Renal cortical epithelial cell (primary cell): ENCODE data around the gene SLC39A11. TPM values are rescaled to one million over a fixed set of nuclear protein-coding genes. Genes with fewer than 3 reads are reported as not detected.
A peak's percentile ranks its signal among the peaks of the same experiment; 100 is the strongest.

Source experiments
- DNase-seq: peaks from one replicate; pipeline ENCODE4 v3.0.0-alpha.2; 2011; ENCODE audit warnings: low read depth
- total RNA-seq: library from RNA; depleted of rRNA; stranded (reverse); fragments of >200 nt; gene quantifications from 2 replicates; pipeline ENCODE4 v1.2.3, GENCODE V29; 2014

SLC39A11 gene
- total RNA-seq, 1 donor from 2014 or later: 24.2 TPM

- DNase-seq: no peak
These were observed 401.5 kb downstream of the SLC39A11 start for GRCh38 chr17:72691017-72691416.

DNA sequence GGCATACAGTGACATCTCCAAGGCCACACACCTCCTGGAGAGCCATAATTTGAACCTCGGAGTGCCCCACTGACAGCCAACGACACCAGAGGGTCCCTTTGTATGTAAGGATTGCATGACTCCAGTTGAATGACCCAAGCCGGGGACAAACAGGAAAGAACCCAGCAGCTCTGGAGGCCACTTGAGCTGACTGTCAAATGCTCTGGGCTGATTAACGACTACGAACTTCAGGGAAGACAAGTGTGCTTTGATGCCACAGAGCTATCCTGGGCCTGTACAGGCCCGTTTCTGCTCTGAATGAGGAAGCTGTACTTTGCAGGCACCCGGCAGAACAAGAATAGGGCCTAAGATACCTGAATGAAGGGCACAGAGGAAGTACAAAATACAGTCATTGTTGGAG lies 404.6 kb downstream of the SLC39A11 start:
- no peak for DNase-seq

DNA sequence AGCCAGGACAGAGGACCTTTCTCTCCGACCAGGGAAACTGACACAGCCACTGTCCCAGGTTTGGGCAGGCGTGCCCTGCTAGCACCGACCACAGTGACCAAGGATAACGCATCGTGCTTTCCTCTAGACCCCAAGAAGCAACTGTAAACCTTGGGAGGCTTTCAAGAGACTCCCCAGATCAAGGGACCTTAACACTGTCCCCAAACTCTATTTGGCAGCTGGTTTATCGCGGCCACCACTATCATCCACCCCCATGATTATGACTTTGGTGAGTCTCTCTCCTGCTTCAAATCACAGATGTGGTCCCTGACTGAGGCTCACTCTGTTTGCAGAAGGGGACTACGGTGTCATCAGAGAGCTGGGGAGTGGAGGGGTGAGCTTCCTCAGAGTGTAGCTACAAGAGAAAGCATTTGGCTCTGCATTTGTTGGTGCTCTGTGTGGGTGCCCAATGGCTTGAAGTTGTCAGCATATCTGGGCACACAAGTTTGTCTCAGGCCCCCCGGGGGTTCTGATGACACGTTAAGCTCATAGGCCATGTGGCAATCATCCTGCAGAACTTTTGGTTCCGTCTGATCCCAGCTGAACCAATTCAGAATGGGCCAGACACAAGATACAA lies 408.0 kb downstream of the SLC39A11 start:
- DNase-seq: no peak

DNA sequence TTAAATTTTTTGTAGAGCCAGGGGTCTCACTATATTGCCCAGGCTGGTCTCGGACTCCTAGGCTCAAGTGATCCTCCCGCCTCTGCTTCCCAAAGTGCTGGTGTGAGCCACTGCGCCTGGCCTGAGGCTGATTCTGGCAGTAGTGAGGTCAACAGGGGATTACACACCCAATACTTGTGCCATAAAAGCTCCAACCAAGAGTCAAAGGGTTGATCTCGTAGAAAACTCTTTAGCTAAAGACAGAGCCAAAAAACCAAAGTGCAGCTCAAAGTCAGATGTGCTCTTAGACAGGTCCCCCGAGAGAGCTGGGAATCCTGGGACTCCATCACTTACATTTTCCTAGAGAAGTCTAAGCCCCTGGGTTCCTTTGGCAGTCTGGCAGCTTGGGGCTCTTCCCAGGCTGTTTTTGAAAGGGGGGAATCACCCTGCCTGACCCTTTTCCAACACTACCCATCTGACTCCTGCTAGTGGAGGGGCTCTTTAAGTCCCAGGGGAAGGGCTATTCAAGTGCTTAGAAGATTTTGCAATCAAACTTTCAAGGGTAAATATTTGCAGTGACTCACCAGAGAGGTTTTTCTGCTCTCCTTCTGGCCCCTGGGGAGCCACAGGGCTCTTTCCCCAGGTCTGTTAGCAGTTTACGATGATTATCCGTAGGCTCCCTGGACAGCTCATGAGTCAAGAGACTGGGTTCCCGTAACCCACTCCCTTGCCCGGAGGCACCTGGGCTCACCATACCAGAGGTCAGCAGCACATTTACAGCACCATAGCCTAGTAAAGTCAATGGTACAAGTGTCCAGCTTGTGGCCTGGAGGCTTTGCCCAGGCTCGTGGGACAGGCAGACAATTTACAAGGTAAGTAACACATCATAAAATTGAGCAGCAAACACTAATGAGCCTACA lies 408.7 kb downstream of the SLC39A11 start:
- peak; percentile 99 for DNase-seq

- DNase-seq: no peak
These were observed 409.9 kb downstream of the SLC39A11 start for GRCh38 chr17:72682605-72683004.

DNA sequence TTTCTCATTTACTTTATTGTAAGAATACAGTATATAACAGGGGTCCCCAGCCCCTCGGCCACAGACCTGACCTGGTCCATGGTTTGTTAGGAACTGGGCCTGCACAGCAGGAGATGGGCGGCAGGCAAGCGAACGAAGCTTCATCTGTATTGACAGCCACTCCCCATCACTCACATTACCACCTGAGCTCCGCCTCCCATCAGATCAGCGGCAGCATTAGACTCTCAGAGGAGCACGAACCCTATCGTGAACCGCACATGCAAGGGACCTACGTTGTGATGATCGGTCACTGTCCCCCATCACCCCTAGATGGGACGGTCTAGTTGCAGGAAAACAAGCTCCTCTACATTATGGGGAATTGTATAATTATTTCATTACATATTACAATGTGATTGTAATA lies 410.6 kb downstream of the SLC39A11 start:
- no peak for DNase-seq

DNA sequence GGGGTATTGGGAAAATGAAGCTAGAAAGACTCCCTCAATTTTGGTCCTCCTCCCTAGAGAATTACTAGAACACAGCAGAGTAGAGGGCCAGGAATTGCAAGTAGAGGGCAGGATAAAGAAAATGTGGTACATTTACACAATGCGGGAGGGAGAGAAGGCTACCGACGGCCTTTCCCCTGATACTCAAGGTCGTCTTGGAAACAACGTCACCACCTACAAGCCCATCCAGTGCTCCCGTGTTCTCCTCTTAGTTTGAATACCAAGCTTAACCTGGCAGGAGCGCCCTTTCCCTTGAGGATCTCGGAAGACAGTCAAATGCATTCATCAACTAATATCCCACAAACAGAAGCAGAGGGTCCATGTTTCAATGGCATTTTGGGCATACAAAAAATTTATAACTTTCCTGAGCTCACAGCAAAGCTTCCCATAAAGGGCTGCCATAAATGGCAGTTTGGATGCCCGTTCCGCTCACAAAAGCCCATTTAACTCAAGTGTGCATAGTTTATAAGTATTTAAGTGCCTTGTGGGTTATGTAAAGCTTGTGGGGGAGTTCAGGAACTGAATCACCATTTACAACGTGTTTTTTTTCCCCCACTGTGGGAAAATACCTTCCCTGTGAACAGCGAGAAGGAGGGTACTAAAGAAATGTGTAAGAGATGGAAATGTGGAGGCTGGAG lies 414.6 kb downstream of the SLC39A11 start:
- DNase-seq: peak; percentile 74

DNA sequence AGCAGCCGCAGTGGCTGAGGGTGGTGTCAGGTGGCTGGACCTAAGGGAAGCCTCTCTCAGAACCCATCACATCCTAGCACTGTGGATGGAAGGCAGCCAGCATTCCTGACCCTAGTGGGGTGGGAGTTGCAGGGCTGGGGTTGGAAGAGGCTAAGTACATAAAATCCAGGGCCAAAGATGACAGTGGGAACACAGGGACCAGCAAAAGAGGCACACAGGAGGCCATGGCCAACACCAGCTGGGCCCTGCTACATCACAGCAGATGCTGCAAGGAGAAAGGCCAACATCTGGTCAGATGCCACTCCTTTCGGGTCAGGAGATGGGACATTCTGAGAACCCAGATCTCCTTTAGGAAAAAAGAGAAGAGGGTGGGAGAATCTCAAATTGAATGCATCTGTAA lies 415.4 kb downstream of the SLC39A11 start:
- no peak for DNase-seq

GRCh38 chr17:72672729-72673128 lies 419.8 kb downstream of the SLC39A11 start:
- DNase-seq: no peak

DNA sequence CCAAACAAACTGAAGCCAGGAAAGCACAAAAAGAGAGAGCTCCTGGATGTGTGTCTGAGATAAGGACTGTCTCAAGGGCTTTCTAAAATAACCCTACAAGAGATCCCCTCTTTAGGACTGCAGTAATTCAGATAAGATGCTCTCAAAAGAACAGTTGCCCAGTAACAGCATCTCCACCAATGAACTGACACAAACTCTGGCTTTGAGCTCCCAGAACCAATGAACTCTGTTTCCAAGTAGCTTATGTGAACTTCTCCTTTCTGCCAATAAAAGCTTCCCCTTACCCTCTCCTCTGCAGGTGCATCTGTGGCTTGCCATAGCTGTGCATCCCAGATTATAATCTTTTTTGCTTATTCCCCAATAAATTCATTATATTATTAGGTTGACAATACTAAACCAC lies 421.5 kb downstream of the SLC39A11 start:
- no peak for DNase-seq

GRCh38 chr17:72667096-72668063 lies 425.1 kb downstream of the SLC39A11 start:
- DNase-seq: no peak

DNA sequence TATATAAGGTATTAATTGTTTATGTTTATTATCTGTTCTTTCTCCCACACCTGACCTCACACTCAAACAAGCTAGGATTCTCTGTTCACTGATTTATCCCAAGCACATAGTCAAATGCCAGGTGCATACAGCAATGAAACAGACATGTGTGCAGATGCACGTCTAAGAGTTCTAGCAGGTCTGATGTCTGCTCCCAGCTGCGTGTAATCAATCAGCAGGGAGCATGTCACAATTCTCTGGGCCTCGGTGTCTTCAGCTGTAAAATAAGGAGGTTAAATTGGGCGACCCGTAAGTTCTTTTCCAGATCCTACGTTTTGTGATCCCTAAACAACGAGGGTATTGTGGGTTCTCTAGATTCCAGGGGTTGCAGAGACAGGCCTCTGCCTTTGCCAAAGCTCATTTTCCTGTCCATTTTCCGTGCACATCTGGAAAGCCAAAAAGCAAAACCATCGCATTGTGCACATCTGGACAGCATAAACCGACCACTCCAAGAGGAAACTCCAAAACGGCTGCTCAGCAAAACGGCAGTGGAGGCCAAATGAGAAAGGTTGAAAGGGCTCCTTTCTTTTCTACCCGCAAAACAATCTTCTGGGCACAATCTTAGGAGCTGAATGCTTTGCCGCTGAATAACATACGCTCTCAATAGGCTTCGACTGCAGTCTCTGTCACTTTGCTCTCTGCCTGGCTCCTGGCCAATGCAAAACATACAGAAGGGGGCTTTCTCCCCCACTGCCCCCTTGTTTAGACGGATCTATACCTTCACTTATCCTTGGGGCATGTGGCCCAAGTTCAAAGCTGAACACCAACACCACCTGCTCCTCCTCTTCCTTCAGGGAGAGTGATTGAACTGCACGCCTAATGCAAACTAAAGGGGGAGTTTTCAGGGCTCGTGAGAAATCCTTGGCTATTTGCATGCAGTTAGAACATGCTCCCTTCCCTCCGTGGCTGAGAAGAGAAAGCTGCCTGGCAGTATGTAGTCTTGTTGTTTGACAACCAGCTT lies 426.3 kb downstream of the SLC39A11 start:
- no peak for DNase-seq

GRCh38 chr17:72662827-72663190 lies 429.7 kb downstream of the SLC39A11 start:
- no peak for DNase-seq

DNA sequence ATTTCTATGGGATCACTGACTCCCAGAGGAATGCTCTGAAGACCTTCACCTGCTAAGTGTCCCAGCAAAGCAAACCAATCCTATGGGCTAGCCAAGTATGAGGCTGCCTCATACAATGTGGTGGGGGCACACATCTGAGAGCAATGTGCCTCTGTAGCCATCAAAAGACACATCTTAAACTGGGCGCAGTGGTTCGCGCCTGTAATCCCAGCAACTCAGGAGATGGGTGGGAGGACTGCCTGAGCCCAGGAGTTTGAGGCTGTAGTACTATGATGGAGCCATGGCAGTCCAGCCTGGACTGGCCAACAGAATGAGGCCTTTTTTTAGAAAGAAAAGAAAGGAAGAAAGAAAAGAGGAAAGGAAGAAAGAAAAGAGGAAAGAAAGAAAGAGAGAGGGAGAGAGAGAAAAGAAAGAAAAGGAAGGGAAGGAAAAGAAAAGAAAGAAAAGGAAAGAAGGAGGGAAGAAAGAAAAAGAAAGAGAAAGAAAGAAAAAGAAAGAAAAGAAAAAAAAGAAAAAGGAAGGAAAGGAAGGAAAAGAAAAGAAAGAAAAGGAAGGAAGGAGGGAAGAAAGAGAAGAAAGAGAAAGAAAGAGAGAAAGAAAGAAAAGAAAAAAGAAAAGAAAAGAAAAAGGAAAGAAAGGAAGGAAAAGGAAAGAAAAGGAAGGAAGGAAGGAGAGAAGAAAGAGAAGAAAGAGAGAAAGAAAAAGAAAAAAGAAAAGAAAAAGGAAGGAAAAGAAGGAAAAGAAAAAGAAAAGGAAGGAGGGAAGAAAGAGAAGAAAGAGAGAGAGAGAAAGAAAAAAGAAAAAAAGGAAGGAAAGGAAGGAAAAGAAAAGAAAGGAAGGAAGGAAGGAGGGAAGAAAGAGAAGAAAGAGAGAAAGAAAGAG lies 430.3 kb downstream of the SLC39A11 start:
- DNase-seq: no peak

GRCh38 chr17:72661116-72661944 lies 431.2 kb downstream of the SLC39A11 start:
- DNase-seq: peak; percentile 28

- DNase-seq: peak; percentile 17
These were observed 432.0 kb downstream of the SLC39A11 start for GRCh38 chr17:72660274-72661115.

GRCh38 chr17:72659811-72660210 lies 432.7 kb downstream of the SLC39A11 start:
- no peak for DNase-seq
